Trophoblast cell (in vitro differentiated cells and primary cell): ENCODE measurements around the gene NCOA6.

Source experiments
- DNase-seq, 2 donors: peaks; one replicate each; pipeline ENCODE4 v3.0.0-alpha.2; 2016
- H2AFZ ChIP-seq: 2 replicates; pipeline ENCODE4 v1.6.1; 2013; ENCODE audit warnings: low read length, moderate library complexity, mild to moderate bottlenecking; ENCODE audit not compliant: insufficient read depth, poor library complexity
- H2AK5ac ChIP-seq: 2 replicates; pipeline ENCODE4 v1.6.1; 2013; ENCODE audit warnings: mild to moderate bottlenecking, low read length
- H2BK120ac ChIP-seq: 2 replicates; pipeline ENCODE4 v1.6.1; 2013; ENCODE audit warnings: low read length, mild to moderate bottlenecking, moderate library complexity; ENCODE audit not compliant: insufficient read depth, poor library complexity
- H2BK12ac ChIP-seq: 2 replicates; pipeline ENCODE4 v1.6.1; 2013; ENCODE audit warnings: mild to moderate bottlenecking, low read length, moderate library complexity
- H2BK5ac ChIP-seq: 2 replicates; pipeline ENCODE4 v1.6.1; 2013; ENCODE audit warnings: low read length, low read depth, moderate library complexity, mild to moderate bottlenecking; ENCODE audit not compliant: poor library complexity
- H3K14ac ChIP-seq: 2 replicates; pipeline ENCODE4 v1.6.1; 2013; ENCODE audit warnings: mild to moderate bottlenecking, low read length
- H3K18ac ChIP-seq: 2 replicates; pipeline ENCODE4 v1.6.1; 2013; ENCODE audit warnings: mild to moderate bottlenecking, low read length
- H3K23ac ChIP-seq: 2 replicates; pipeline ENCODE4 v1.6.1; 2013; ENCODE audit warnings: low read length
- H3K27ac ChIP-seq: 2 replicates; pipeline ENCODE4 v1.5.1; 2013; ENCODE audit warnings: low read depth, mild to moderate bottlenecking, inconsistent platforms, low read length, moderate library complexity
- H3K27me3 ChIP-seq: 2 replicates; pipeline ENCODE4 v1.6.1; 2013; ENCODE audit warnings: inconsistent platforms, mild to moderate bottlenecking, low read length, moderate library complexity; ENCODE audit not compliant: insufficient read depth
- H3K36me3 ChIP-seq, 2 experiments: 1 replicate in 1 of 2; 2 replicates in 1 of 2; pipeline ENCODE4 v1.6.1; 2013; ENCODE audit warnings: low read length in 2 of 2, mild to moderate bottlenecking in 2 of 2, moderate library complexity in 1 of 2; ENCODE audit not compliant: insufficient read depth in 2 of 2, control insufficient read depth in 1 of 2
- H3K4ac ChIP-seq: 2 replicates; pipeline ENCODE4 v1.6.1; 2013; ENCODE audit warnings: low read depth, mild to moderate bottlenecking, low read length, moderate library complexity
- H3K4me1 ChIP-seq, 2 experiments: 1 replicate in 1 of 2; 2 replicates in 1 of 2; pipeline ENCODE4 v1.6.1; 2013; ENCODE audit warnings: low read length in 2 of 2, mild to moderate bottlenecking in 2 of 2, moderate library complexity in 1 of 2; ENCODE audit not compliant: insufficient read depth in 2 of 2, control insufficient read depth in 1 of 2
- H3K4me2 ChIP-seq: 2 replicates; pipeline ENCODE4 v1.6.1; 2013; ENCODE audit warnings: inconsistent platforms, mild to moderate bottlenecking, low read length, moderate library complexity
- H3K4me3 ChIP-seq: 2 replicates; pipeline ENCODE4 v1.5.1; 2013; ENCODE audit warnings: mild to moderate bottlenecking, low read depth, low read length, inconsistent platforms
- H3K79me1 ChIP-seq: one replicate; pipeline ENCODE4 v1.6.1; 2013; ENCODE audit warnings: low read length
- H3K79me2 ChIP-seq: 2 replicates; pipeline ENCODE4 v1.6.1; 2013; ENCODE audit warnings: low read length, mild to moderate bottlenecking; ENCODE audit not compliant: control insufficient read depth, insufficient read depth, poor library complexity
- H3K9ac ChIP-seq: 2 replicates; pipeline ENCODE4 v1.6.1; 2013; ENCODE audit warnings: mild to moderate bottlenecking, low read length
- H3K9me3 ChIP-seq: 2 replicates; pipeline ENCODE4 v1.6.1; 2013; ENCODE audit warnings: low read depth, mild to moderate bottlenecking, control low read depth, inconsistent platforms, low read length; ENCODE audit not compliant: insufficient read depth
- H4K12ac ChIP-seq: 2 replicates; pipeline ENCODE4 v1.6.1; 2013; ENCODE audit warnings: low read depth, mild to moderate bottlenecking, low read length, moderate library complexity
- H4K8ac ChIP-seq: 2 replicates; pipeline ENCODE4 v1.6.1; 2013; ENCODE audit warnings: low read depth, mild to moderate bottlenecking, low read length, moderate library complexity
- H4K91ac ChIP-seq: one replicate; pipeline ENCODE4 v1.6.1; 2013; ENCODE audit warnings: low read depth, mild to moderate bottlenecking, low read length, moderate library complexity
- WGBS: extraction: QIAGEN DNeasy Blood & Tissue Kit; methylation state at CpG from one replicate; pipeline ENCODE4 v1.1.7; 2013; ENCODE audit warnings: missing lambda C conversion rate; ENCODE audit not compliant: insufficient read length, insufficient coverage; ENCODE audit errors: extremely low coverage; 5-methylcytosine and 5-hydroxymethylcytosine counted together

The NCOA6 gene

DNA sequence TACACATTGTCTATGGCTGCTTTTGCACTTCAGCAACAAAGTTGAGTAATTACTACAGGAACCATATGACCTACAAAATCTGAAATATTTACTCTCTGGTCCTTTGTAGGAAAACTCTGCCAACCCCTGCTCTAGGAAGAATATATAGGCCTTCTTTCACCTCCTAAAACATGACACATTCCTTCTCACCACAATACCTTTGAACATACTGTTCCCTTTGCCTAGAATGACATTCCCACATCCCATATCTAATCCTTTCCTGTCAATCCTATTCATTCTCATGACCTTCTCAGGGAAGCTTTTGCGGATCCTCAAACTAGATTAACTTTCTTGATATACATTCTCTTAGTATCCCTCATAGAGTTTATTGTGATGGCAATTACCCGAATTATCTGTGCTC is 18.0 kb upstream of the NCOA6 start:
- Histone ChIP-seq H2BK12ac (no peak overlapping the region), H3K27ac (no peak overlapping the region), H3K14ac (no peak overlapping the region), H3K4me1 (no peaks in the 10 kb centered on the region), H3K9me3 (no peaks in the 10 kb centered on the region), H4K12ac (no peak overlapping the region), H3K79me2 (no peaks in the 10 kb centered on the region), H4K91ac (no peak overlapping the region), H3K79me1 (no peaks in the 10 kb centered on the region), H2AK5ac (no peak overlapping the region), H3K4ac (no peak overlapping the region), H2BK120ac (no peak overlapping the region), H3K36me3 (peaks cover 0 to 4% of the 10 kb centered on the region in 2 experiments), H4K8ac (no peak overlapping the region), H3K4me2 (no peak overlapping the region), H3K4me3 (no peak overlapping the region), H3K27me3 (no peaks in the 10 kb centered on the region), H2AFZ (no peak overlapping the region), H3K23ac (no peak overlapping the region), H3K18ac (no peak overlapping the region), H3K9ac (no peak overlapping the region), H2BK5ac (no peak overlapping the region)
- DNase-seq: no peak
- no CpG with 5 or more reads among the region's 2 CpGs for WGBS

DNA sequence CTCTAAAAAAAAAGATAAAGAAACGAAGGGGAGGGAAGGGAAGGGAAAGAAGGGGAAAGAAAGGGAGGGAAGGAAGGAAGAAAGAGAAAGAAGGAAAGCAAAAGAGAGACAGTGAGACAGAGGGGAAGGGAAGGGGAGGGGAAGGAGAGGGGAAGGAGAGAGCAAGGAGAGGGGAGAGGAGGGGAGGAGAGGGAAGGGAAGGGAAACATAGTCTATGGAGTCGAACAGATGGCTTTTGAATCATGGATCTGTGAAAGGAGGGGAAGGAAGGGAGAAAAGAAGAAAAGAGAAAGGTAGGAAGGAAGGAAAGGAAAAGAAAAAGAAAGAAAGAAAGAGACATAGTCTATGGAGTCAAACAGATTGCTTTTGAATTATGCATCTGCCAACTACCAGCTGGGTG is 16.7 kb upstream of the NCOA6 start:
- Histone ChIP-seq H2AFZ (no peak overlapping the region), H4K12ac (no peak overlapping the region), H3K9ac (no peak overlapping the region), H3K4me3 (no peak overlapping the region), H2AK5ac (no peak overlapping the region), H2BK5ac (no peak overlapping the region), H3K18ac (no peak overlapping the region), H3K79me1 (no peaks in the 10 kb centered on the region), H3K27me3 (no peaks in the 10 kb centered on the region), H3K27ac (no peak overlapping the region), H3K4me1 (no peaks in the 10 kb centered on the region), H3K4ac (no peak overlapping the region), H4K8ac (no peak overlapping the region), H2BK12ac (no peak overlapping the region), H3K9me3 (no peaks in the 10 kb centered on the region), H3K23ac (no peak overlapping the region), H3K4me2 (no peak overlapping the region), H3K14ac (no peak overlapping the region), H3K79me2 (no peaks in the 10 kb centered on the region), H2BK120ac (no peak overlapping the region), H4K91ac (no peak overlapping the region), H3K36me3 (no peaks in the 10 kb centered on the region)
- no CpG with 5 or more reads among the region's 2 CpGs for WGBS
- no peak for DNase-seq

DNA sequence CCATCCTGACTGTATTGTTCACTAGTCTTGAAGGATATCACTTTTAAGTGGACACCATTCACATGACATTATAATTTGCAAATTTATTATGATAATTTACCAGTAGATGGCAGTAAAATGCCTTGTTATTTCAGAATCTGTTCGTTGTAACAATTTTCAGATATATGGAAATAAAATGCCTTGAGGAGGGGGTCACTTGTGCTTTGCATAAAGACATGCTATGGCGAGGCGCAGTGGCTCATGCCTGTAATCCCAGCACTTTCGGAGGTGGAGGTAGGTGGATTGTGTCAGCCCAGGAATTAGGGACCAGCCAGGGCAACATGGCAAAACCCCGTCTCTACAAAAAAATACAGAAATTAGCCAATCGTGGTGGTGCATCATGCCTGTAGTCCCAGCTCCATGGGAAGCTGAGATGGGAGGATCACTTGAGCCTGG is 9.0 kb upstream of the NCOA6 start:
- H3K4me1 ChIP-seq: no peaks in the 10 kb centered on the region
- H3K4ac ChIP-seq: no peak overlapping the region
- no peak overlapping the region for H3K4me3 ChIP-seq
- no peak overlapping the region for H2BK12ac ChIP-seq
- H3K79me2 ChIP-seq: no peaks in the 10 kb centered on the region
- H3K9ac ChIP-seq: no peak overlapping the region
- H2BK120ac ChIP-seq: no peak overlapping the region
- H3K4me2 ChIP-seq: no peak overlapping the region
- no CpG with 5 or more reads among the region's 6 CpGs for WGBS
- DNase-seq: peak in 1 of 2 donors; percentile 83
- no peaks in the 10 kb centered on the region for H3K36me3 ChIP-seq
- H3K79me1 ChIP-seq: no peaks in the 10 kb centered on the region
- H3K14ac ChIP-seq: no peak overlapping the region
- H3K23ac ChIP-seq: no peak overlapping the region
- H3K27me3 ChIP-seq: no peaks in the 10 kb centered on the region
- no peak overlapping the region for H2BK5ac ChIP-seq
- no peak overlapping the region for H3K18ac ChIP-seq
- no peak overlapping the region for H4K12ac ChIP-seq
- no peak overlapping the region for H4K8ac ChIP-seq
- H2AK5ac ChIP-seq: no peak overlapping the region
- peaks cover 2% of the 10 kb centered on the region for H3K9me3 ChIP-seq
- H3K27ac ChIP-seq: no peak overlapping the region
- H2AFZ ChIP-seq: no peak overlapping the region
- H4K91ac ChIP-seq: no peak overlapping the region

DNA sequence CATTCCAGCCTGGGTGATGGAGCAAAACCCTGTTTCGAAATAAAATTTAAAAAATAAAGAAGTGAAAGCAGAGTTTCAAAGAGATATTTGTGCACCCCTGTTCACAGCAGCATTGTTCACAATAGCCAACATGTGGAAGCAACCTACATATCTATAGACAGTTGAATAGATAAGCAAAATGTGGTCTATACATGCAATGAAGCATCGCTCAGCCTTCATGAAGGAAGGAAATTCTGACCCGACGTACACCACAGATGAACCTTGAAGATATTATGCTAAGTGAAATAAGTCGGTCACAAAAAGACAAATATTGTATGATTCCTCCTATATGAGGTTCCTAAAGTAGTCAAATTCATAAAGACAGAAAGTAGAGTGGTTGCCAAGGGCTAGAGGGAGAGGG is 6.5 kb upstream of the NCOA6 start:
- no peak overlapping the region for H3K4ac ChIP-seq
- no peak overlapping the region for H2BK12ac ChIP-seq
- H4K12ac ChIP-seq: no peak overlapping the region
- H2AK5ac ChIP-seq: no peak overlapping the region
- no CpG with 5 or more reads among the region's 5 CpGs for WGBS
- no peaks in the 10 kb centered on the region for H3K27me3 ChIP-seq
- no peak overlapping the region for H3K18ac ChIP-seq
- no peak overlapping the region for H3K14ac ChIP-seq
- no peaks in the 10 kb centered on the region for H3K36me3 ChIP-seq
- H2BK5ac ChIP-seq: no peak overlapping the region
- H3K9me3 ChIP-seq: peaks cover 2% of the 10 kb centered on the region
- no peak overlapping the region for H4K8ac ChIP-seq
- no peak for DNase-seq
- no peak overlapping the region for H3K27ac ChIP-seq
- H3K4me2 ChIP-seq: no peak overlapping the region
- H3K4me3 ChIP-seq: no peak overlapping the region
- no peak overlapping the region for H4K91ac ChIP-seq
- H2BK120ac ChIP-seq: no peak overlapping the region
- H3K79me2 ChIP-seq: no peaks in the 10 kb centered on the region
- no peak overlapping the region for H3K23ac ChIP-seq
- H3K4me1 ChIP-seq: no peaks in the 10 kb centered on the region
- H3K9ac ChIP-seq: no peak overlapping the region
- no peak overlapping the region for H2AFZ ChIP-seq
- H3K79me1 ChIP-seq: no peaks in the 10 kb centered on the region
